Hair follicular keratinocyte (primary cell): ENCODE results near the gene SERPINA1. TPM values are rescaled to one million over a fixed set of nuclear protein-coding genes. Genes with fewer than 3 reads are reported as not detected.

Source experiments
- total RNA-seq: library from RNA; depleted of rRNA; stranded (reverse); fragments of >200 nt; gene quantifications from 2 replicates; pipeline ENCODE4 v1.2.3, GENCODE V29; 2015

SERPINA1 gene
- 2.8 and 18.9 TPM in 2 replicates for total RNA-seq

DNA sequence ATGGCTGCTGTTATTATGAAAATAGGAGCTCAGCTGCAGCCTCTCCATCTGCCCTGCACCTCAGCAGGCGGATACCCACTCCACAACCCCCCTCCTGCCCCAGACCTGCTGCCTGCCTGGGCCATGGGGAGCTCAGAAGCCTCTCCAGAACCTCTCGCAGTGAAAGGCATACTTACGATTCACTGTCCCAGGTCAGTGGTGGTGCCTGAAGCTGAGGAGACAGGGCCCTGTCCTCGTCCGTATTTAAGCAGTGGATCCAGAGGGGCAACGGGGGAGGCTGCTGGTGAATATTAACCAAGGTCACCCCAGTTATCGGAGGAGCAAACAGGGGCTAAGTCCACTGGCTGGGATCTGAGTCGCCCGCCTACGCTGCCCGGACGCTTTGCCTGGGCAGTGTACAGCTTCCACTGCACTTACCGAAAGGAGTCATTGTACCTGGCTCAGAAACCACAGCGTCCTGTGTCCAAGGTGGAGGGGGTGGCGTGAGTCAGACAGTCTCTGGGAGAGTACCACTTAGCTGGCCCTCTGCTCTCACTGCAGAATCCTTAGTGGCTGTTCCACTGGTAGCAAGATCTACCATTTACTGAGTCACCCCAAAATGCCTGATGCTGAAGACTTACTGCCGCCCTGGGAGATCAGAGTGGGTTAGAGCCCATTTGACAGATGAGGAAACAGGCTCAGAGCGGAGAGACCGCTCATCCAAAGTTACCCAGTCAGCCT lies at the start of gene SERPINA1:
Gene SERPINA1 (minus strand): TSS at position 219 of the 720 bp plus-strand sequence. CDS start 5,365 bp downstream, outside the sequence.

DNA sequence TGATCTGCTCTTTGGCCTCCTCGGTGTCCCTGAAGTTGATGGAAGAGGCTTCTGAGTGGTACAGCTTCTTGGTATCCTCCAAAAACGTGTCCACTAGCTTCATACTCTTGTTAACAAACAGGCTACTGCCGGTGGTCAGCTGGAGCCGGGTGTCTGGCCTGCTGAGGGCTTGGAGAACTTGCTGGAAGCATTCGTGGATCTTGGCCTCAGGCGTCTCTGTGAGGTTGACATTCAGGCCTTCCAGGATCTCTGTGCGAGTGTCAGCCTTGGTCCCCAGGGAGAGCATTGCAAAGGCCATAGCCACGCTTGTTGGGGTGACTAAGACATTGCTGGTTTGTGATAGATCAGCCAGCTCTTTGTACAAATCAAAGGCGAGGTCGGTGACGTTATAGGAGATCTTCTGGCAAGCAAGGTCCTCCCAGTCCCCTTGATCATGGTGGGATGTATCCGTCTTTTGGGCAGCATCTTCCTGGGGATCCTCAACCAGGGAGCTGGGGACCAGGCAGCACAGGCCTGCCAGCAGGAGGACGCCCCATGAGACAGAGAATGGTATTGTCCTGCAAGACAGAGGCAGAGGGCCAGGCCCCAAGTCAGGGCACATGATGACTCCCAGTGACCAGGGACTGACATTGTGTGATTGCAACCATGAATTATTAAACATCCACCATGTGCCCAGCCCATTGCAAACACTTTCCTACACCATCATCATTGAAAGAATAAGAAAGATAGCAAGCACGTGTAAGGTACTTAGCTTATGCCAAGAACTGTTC lies 22.1 kb downstream of the SERPINA1 start, which contains the start of gene SERPINA2:
Gene SERPINA2 (minus strand): TSS at position 553 of the 770 bp plus-strand sequence.

Other genes with a start within 250 kb of the SERPINA1 start
- 12.5 and 17.3 TPM in 2 replicates for gene PPP4R4, start 214.3 kb downstream of the SERPINA1 start, total RNA-seq
- not detected in 2 replicates for gene SERPINA10, start 95.3 kb downstream of the SERPINA1 start, total RNA-seq
- gene SERPINA6, start 65.3 kb downstream of the SERPINA1 start, total RNA-seq, result not detected in 2 replicates
- not detected in 2 replicates for gene SERPINA2, start 21.9 kb downstream of the SERPINA1 start, total RNA-seq
- gene SERPINA11, start 64.2 kb upstream of the SERPINA1 start, total RNA-seq, result not detected in 2 replicates
- gene SERPINA9, start 87.6 kb upstream of the SERPINA1 start, total RNA-seq, result not detected in 2 replicates
- not detected in 2 replicates for gene SERPINA12, start 120.9 kb upstream of the SERPINA1 start, total RNA-seq
- gene SERPINA4, start 172.8 kb upstream of the SERPINA1 start, total RNA-seq, result not detected in 2 replicates
- gene SERPINA5, start 192.8 kb upstream of the SERPINA1 start, total RNA-seq, result not detected in 2 replicates
- 0.57 and 3.8 TPM in 2 replicates for gene SERPINA3, start 223.8 kb upstream of the SERPINA1 start, total RNA-seq